ENCODE data around the gene ZNF236.

DNA sequence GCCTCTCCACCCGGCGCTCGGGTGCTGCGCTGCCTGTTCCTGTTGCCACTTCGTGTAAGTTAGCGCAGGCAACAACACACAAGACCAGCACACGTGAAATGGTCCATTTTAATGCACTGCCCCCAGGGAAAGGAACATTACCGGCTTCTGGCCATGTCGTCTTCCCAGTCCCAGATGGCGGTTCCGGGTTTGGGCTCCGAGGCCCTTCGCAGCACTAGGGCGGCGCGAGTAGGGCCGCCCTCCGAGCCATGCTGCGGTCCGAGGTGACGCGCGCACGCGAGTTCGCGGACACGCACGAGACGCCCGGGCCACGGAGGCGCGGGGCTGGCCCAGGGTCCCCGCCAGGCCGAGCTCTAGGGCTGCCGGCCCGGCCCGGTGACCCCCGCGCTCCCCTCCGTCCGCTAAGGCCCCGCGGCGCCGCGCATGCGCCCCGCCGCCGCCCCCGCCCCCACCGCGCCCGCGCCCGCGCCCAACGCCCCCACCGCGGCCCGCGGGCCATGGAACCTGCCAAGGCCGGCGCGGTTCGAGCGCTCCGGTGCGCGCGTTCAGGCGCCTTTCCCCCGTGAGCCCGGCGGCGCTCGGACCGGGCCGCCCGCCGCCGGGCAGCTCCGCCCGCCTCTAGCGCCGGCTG is 367 bp upstream of the ZNF236 start:
- TF ChIP-seq, protein P1, sequence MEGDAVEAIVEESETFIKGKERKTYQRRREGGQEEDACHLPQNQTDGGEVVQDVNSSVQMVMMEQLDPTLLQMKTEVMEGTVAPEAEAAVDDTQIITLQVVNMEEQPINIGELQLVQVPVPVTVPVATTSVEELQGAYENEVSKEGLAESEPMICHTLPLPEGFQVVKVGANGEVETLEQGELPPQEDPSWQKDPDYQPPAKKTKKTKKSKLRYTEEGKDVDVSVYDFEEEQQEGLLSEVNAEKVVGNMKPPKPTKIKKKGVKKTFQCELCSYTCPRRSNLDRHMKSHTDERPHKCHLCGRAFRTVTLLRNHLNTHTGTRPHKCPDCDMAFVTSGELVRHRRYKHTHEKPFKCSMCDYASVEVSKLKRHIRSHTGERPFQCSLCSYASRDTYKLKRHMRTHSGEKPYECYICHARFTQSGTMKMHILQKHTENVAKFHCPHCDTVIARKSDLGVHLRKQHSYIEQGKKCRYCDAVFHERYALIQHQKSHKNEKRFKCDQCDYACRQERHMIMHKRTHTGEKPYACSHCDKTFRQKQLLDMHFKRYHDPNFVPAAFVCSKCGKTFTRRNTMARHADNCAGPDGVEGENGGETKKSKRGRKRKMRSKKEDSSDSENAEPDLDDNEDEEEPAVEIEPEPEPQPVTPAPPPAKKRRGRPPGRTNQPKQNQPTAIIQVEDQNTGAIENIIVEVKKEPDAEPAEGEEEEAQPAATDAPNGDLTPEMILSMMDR (IDR thresholded peaks at IDR 0.05; ENCODE audit: low read length) = no peak
- TF ChIP-seq EZH2 (IDR thresholded peaks at IDR 0.05; ENCODE audit: borderline replicate concordance, low read length) = no peak
